WERI-Rb-1 (cell line): Measurements from ENCODE around the gene GPC2.

Experiments
- DNase-seq: peaks from one replicate; pipeline ENCODE4 v3.0.0-alpha.2; 2020
- H3K27ac ChIP-seq: fragments of 250-450 bp; sonication (Bioruptor Pico); 2 replicates; pipeline ENCODE4 v1.5.1; 2020; ENCODE audit warnings: mild to moderate bottlenecking, moderate library complexity
- H3K27me3 ChIP-seq: fragments of 250-450 bp; sonication (Bioruptor Pico); 2 replicates; pipeline ENCODE4 v1.5.1; 2021; ENCODE audit warnings: mild to moderate bottlenecking, low read depth, moderate library complexity; ENCODE audit not compliant: insufficient read depth, severe bottlenecking
- H3K36me3 ChIP-seq: fragments of 250-450 bp; sonication (Bioruptor Pico); 2 replicates; pipeline ENCODE4 v1.5.1; 2020; ENCODE audit warnings: mild to moderate bottlenecking, moderate library complexity
- H3K4me3 ChIP-seq: 2 replicates; pipeline ENCODE4 v1.5.1; 2011; ENCODE audit warnings: low read depth, mild to moderate bottlenecking, control low read depth, low read length
- H3K9me3 ChIP-seq: fragments of 250-450 bp; sonication (Bioruptor Pico); 2 replicates; pipeline ENCODE4 v1.5.1; 2021; ENCODE audit warnings: mild to moderate bottlenecking, moderate library complexity; ENCODE audit not compliant: severe bottlenecking
- TF ChIP-seq, protein P1 (sequence below): IDR thresholded peaks from 2 replicates; pipeline ENCODE4 v1.5.1; 2011; ENCODE audit warnings: low read depth, mild to moderate bottlenecking, control low read depth, inconsistent platforms, low read length

GPC2 gene

DNA sequence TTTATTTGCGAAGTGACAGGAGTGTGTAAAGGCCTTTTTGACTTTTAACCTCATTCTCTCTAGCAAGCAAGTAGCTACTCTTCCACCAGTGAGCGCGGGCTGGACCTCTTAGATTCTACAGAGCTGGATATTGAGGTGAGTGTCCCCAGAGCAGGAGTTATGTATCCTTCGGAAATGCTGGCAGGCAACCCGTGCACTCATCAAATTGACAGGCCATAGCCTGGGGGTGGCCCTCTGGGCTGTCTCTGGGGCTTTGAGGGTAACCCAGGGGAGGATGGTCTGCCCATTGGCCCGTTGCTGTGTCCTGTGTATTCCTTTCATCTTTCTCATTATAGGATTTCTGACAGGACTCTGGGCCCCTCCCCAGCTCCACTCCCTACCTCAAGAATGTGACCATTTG is 36.5 kb upstream of the GPC2 start:
- Histone ChIP-seq H3K9me3 (no peaks in the 10 kb centered on the region), H3K27ac (no peak overlapping the region), H3K4me3 (no peak overlapping the region), H3K27me3 (no peaks in the 10 kb centered on the region), H3K36me3 (no peaks in the 10 kb centered on the region)
- TF ChIP-seq, protein P1, sequence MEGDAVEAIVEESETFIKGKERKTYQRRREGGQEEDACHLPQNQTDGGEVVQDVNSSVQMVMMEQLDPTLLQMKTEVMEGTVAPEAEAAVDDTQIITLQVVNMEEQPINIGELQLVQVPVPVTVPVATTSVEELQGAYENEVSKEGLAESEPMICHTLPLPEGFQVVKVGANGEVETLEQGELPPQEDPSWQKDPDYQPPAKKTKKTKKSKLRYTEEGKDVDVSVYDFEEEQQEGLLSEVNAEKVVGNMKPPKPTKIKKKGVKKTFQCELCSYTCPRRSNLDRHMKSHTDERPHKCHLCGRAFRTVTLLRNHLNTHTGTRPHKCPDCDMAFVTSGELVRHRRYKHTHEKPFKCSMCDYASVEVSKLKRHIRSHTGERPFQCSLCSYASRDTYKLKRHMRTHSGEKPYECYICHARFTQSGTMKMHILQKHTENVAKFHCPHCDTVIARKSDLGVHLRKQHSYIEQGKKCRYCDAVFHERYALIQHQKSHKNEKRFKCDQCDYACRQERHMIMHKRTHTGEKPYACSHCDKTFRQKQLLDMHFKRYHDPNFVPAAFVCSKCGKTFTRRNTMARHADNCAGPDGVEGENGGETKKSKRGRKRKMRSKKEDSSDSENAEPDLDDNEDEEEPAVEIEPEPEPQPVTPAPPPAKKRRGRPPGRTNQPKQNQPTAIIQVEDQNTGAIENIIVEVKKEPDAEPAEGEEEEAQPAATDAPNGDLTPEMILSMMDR, result no peak
- DNase-seq, result no peak

DNA sequence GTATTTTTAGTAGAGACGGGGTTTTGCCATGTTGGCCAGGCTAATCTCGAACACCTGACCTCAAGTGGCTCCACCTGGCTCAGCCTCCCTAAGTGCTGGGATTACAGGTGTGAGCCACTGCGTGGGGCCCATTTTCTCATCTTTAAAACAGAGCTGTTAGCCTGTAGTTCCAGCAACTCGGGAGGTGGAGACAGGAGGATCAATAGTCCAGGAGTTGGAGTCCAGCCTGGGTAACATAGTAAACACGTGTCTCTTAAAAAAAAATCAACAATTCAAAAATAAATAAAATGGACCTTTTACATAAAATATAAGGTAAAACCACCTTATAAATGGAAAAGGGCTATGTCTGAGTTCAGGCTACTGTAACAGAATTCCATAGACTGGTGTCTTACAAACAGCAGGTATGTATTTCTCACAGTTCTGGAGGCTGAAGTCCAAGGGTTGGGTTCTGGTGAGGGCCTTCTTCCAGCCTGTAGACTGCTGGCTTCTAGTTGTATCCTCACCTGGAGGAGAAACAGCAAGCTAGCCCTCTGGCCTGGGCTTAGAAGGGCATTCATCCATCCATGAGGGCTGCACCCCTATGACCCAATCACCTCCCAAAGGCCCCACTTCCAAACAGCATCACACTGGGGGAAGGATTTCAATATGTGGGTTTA is 35.6 kb upstream of the GPC2 start:
- H3K9me3 ChIP-seq, result no peaks in the 10 kb centered on the region
- no peaks in the 10 kb centered on the region for H3K36me3 ChIP-seq
- DNase-seq, result no peak
- H3K4me3 ChIP-seq, result no peak overlapping the region
- H3K27me3 ChIP-seq, result no peaks in the 10 kb centered on the region
- TF ChIP-seq, protein P1, result no peak
- no peak overlapping the region for H3K27ac ChIP-seq

DNA sequence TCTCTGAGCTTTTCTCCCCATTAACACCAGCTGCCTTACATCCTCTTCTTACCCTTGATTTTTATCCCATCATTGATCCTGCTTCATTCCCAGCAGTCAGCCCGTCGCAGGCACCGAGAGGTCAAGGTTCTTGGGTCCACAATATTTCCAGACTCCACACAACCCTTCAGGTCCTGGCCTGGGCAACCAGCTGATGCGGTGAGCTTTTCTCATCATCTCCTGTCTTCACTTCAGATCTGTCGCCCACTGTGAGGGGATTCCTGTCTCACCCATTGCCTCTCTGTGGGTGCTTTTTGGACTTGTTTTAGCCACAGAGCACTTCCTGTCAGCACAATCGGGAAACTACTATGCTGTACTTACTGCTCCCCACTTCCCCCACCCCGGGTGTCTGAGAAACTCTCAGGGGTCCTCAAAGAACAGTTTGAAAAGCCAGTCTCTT is 34.2 kb upstream of the GPC2 start:
- Histone ChIP-seq H3K27ac (no peak overlapping the region), H3K9me3 (no peaks in the 10 kb centered on the region), H3K4me3 (no peak overlapping the region), H3K27me3 (no peaks in the 10 kb centered on the region), H3K36me3 (no peaks in the 10 kb centered on the region)
- DNase-seq, result no peak
- TF ChIP-seq, protein P1, result no peak

DNA sequence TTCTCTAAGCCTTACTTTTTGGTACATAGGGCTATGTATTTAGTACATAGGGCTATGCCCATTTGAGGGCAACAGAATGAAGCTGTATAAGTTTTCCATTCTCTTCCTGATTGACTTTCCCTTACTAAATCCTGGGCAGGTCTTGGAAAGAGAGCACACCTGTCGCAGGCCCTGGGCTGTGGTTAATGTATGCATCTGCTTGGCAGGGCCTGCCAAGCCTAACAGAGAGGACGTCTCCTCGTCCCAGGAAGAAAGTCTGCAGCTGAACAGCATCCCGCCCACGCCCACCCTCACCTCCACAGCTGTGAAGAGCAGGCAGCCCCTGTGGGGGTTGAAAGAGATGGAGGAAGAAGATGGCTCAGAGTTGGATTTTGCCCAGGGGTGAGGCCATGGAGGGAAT is 33.6 kb upstream of the GPC2 start:
- H3K27ac ChIP-seq, result no peak overlapping the region
- TF ChIP-seq, protein P1, result no peak
- no peaks in the 10 kb centered on the region for H3K36me3 ChIP-seq
- H3K4me3 ChIP-seq, result no peak overlapping the region
- no peaks in the 10 kb centered on the region for H3K27me3 ChIP-seq
- DNase-seq, result no peak
- H3K9me3 ChIP-seq, result no peaks in the 10 kb centered on the region

DNA sequence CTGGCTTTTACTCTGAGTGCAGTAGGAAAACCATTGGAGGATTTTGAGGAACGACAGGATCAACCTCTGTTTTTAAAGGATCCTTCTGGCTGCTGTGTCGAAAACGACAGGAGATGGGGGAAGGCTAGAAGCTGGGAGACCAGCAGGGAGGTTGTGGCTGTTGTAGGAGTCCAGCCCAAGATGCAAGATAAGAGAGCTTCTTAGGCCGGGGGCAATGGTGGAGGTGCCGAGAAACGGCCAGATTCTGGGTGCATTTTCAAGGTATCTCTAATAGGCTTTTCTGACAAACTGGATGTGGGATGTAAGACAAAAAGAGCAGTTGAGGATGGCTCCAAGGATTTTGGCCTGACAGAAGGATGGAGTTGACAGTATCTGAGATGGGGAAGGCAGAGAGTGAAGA is 32.3 kb upstream of the GPC2 start:
- no peak overlapping the region for H3K27ac ChIP-seq
- DNase-seq, result no peak
- H3K9me3 ChIP-seq, result no peaks in the 10 kb centered on the region
- TF ChIP-seq, protein P1, result no peak
- no peak overlapping the region for H3K4me3 ChIP-seq
- H3K27me3 ChIP-seq, result no peaks in the 10 kb centered on the region
- no peaks in the 10 kb centered on the region for H3K36me3 ChIP-seq

DNA sequence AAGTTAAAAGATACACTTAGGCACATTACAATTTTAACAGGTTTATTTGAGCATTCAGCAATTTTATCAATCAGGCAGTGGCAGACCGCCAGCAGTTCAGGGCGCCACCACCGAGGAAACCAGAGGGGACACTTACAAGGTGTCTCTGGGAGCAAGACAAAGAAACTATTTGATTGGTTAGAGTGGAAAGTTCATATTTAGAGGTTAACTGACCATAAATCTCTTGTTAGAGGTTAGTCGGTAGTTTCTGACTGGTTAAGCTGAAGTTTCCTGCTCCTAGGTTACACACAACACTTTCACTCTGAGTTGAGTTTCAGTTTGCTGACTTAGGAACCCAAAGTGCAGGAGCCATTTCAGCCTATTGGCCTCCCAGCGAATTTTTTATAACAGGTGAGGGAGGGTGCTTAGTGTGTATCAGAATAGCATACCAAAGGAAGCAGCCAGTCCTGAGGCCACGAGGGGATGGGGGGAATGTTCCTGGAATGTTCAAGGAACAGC is 31.8 kb upstream of the GPC2 start:
- Histone ChIP-seq H3K27ac (no peak overlapping the region), H3K4me3 (no peak overlapping the region), H3K36me3 (no peaks in the 10 kb centered on the region), H3K9me3 (no peaks in the 10 kb centered on the region), H3K27me3 (no peaks in the 10 kb centered on the region)
- DNase-seq, result no peak
- TF ChIP-seq, protein P1, result no peak
